Measurements from ENCODE around the gene DCST1.

The DCST1 gene

DNA sequence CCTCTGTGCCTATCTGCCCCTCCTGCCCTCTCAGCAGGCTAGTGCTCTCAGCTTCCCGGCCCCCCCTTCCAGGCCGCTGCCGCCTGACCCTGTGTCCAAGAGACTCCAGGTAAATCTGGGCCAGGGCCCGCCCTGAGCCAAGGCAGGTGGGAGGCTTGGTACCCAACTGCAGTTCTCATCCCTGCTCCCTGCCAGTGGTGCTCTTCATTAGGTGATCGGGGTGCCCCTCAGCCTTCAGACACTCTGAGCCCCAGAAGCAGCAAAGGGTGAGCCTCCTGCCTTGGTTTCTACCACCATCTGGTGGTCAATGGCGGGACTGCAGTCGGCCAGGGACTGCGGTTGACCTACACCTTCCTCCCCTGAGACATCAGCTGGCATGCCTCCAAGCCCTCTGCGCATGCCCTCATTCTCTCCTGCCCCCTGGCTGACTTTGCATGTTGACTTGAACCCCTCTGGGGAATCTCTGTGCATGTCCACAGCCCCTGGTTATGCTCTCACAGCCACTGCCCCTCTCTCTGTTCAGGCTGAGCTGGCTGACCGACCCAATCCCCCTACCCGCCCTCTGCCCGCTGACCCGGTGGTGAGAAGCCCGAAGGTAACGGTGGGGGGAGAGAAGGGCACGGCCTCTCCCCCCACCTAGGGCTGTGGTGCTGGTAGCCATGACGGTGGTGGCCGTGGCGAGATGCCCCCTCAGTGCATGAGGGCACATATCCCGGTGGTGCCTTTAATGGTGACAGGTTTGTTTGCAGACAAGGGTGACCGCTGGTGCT, 27.9 kb downstream of the DCST1 start:
- peaks cover 20% of the 10 kb centered on the region for H3K4me1 ChIP-seq (ENCODE audit: insufficient read depth, insufficient read length)
- DNase-seq (ENCODE audit: low read depth, low spot score): peak; percentile 90
- H3K4me3 ChIP-seq (ENCODE audit: insufficient read length, low read depth): no peak overlapping the region
- H3K9me3 ChIP-seq (ENCODE audit: insufficient read depth, low read length): peaks cover 8% of the 10 kb centered on the region; the same call in 1 of the 2 replicates
- H3K27me3 ChIP-seq (ENCODE audit: insufficient read depth, insufficient read length): peaks cover 6% of the 10 kb centered on the region
- peaks cover 52% of the 10 kb centered on the region for H3K36me3 ChIP-seq (ENCODE audit: insufficient read depth, insufficient read length, low read length)
- TF ChIP-seq YY1 (IDR thresholded peaks at IDR 0.05; ENCODE audit: insufficient read depth, insufficient read length) (no peak), SUZ12 (IDR thresholded peaks at IDR 0.05; ENCODE audit: extremely low read depth, insufficient read depth, insufficient read length) (no peak), ZNF274 (IDR thresholded peaks at IDR 0.05; ENCODE audit: low read depth, low read length) (no peak)
- peak overlapping the region; percentile 12 for H3K9ac ChIP-seq (ENCODE audit: insufficient read length, low read depth)

DNA sequence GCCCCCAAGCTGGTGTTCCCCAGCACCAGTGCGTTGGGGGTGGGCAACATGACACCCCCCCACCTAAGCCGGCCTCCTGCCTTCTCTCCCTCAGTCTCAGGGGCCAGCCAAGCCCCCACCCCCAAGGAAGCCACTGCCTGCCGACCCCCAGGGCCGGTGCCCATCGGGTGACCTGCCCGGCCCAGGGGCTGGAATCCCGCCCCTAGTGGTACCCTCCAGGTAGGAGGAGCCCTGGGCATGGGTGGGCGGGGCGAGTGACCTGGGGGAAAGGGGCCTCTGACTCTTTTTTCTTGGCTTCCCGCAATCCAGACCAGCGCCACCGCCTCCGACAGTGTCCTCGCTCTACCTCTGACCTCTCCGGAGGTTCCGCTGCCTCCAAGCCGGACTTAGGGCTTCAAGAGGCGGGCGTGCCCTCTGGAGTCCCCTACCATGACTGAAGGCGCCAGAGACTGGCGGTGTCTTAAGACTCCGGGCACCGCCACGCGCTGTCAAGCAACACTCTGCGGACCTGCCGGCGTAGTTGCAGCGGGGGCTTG, 28.6 kb downstream of the DCST1 start:
- peaks cover 52% of the 10 kb centered on the region for H3K36me3 ChIP-seq (ENCODE audit: insufficient read depth, insufficient read length, low read length)
- peak overlapping the region; percentile 59 for H3K9ac ChIP-seq (ENCODE audit: insufficient read length, low read depth)
- H3K4me3 ChIP-seq (ENCODE audit: insufficient read length, low read depth): peak overlapping the region; percentile 93
- H3K27me3 ChIP-seq (ENCODE audit: insufficient read depth, insufficient read length): peaks cover 6% of the 10 kb centered on the region
- TF ChIP-seq ZNF274 (IDR thresholded peaks at IDR 0.05; ENCODE audit: low read depth, low read length): no peak
- TF ChIP-seq YY1 (IDR thresholded peaks at IDR 0.05; ENCODE audit: insufficient read depth, insufficient read length): no peak
- no peak for TF ChIP-seq SUZ12 (IDR thresholded peaks at IDR 0.05; ENCODE audit: extremely low read depth, insufficient read depth, insufficient read length)
- H3K9me3 ChIP-seq (ENCODE audit: insufficient read depth, low read length): peaks cover 8% of the 10 kb centered on the region; the same call in 1 of the 2 replicates
- H3K4me1 ChIP-seq (ENCODE audit: insufficient read depth, insufficient read length): peaks cover 20% of the 10 kb centered on the region
- DNase-seq (ENCODE audit: low read depth, low spot score): no peak

DNA sequence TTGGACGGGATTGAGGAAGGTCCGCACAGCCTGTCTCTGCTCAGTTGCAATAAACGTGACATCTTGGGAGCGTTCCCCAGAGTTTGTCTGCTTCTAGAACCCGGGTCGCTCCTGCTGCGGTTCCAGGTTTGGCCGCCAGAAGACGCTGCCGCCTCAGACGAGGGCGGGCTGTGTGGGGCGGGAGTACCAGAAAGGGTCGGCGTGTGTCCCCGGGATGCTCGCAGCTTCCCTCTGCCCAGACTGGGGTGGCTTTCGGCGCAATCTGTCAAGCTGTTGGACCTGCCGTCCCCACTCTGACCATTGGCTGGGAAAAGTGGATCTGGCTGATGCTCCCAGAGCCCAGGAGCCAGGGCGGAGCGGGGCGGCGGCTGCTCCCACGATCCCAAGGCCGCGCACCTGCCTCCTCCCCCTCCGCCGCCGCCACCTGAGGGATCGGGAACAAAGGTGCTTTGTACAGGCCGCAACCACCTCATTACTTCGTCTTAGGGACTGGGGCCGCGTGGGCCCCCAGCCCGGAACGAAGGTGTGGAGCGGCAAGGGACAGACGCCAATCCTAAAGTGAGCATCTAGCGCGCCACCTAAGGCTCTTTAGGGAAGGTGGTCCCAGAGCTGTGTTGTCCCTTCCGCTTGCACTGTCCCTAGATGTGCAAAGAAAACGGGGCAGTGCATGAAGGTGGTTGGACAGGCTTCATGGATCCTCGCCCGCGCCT, 29.2 kb downstream of the DCST1 start:
- Histone ChIP-seq H3K4me1 (ENCODE audit: insufficient read depth, insufficient read length) (peaks cover 20% of the 10 kb centered on the region), H3K9me3 (ENCODE audit: insufficient read depth, low read length) (peaks cover 3% of the 10 kb centered on the region; the same call in 1 of the 2 replicates), H3K9ac (ENCODE audit: insufficient read length, low read depth) (peak overlapping the region; percentile 95), H3K36me3 (ENCODE audit: insufficient read depth, insufficient read length, low read length) (peaks cover 50% of the 10 kb centered on the region), H3K27me3 (ENCODE audit: insufficient read depth, insufficient read length) (peaks cover 6% of the 10 kb centered on the region), H3K4me3 (ENCODE audit: insufficient read length, low read depth) (peak overlapping the region; percentile 93)
- TF ChIP-seq YY1 (IDR thresholded peaks at IDR 0.05; ENCODE audit: insufficient read depth, insufficient read length): no peak
- TF ChIP-seq SUZ12 (IDR thresholded peaks at IDR 0.05; ENCODE audit: extremely low read depth, insufficient read depth, insufficient read length): no peak
- no peak for TF ChIP-seq ZNF274 (IDR thresholded peaks at IDR 0.05; ENCODE audit: low read depth, low read length)
- DNase-seq (ENCODE audit: low read depth, low spot score): peak; percentile 75

DNA sequence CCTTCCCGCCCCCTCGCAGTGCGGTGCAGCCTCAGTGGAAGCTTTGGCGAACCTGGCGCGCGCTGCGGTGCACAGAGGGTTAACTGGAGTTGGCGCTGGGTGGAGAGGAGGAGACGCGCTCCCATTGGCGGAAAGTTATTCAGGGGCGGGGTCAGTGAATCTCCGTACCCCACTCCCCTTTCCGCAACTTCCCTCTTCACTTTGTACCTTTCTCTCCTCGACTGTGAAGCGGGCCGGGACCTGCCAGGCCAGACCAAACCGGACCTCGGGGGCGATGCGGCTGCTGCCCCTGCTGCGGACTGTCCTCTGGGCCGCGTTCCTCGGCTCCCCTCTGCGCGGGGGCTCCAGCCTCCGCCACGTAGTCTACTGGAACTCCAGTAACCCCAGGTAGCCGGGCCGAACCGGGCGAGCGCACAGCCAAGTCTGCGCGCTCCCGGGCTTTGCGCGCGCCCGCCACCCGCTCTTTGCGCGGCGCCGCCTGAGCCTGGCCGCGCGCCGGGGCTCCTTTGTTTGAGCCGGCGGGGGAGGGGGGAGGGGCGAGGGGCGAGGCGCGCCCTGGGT, 30.0 kb downstream of the DCST1 start, which contains the start of gene EFNA4:
EFNA4 (plus strand) TSS at position 191 of the 561 bp plus-strand sequence; CDS start at position 275, 84 bp downstream.
- peaks cover 49% of the 10 kb centered on the region for H3K36me3 ChIP-seq (ENCODE audit: insufficient read depth, insufficient read length, low read length)
- DNase-seq (ENCODE audit: low read depth, low spot score): peak; percentile 93

DNA sequence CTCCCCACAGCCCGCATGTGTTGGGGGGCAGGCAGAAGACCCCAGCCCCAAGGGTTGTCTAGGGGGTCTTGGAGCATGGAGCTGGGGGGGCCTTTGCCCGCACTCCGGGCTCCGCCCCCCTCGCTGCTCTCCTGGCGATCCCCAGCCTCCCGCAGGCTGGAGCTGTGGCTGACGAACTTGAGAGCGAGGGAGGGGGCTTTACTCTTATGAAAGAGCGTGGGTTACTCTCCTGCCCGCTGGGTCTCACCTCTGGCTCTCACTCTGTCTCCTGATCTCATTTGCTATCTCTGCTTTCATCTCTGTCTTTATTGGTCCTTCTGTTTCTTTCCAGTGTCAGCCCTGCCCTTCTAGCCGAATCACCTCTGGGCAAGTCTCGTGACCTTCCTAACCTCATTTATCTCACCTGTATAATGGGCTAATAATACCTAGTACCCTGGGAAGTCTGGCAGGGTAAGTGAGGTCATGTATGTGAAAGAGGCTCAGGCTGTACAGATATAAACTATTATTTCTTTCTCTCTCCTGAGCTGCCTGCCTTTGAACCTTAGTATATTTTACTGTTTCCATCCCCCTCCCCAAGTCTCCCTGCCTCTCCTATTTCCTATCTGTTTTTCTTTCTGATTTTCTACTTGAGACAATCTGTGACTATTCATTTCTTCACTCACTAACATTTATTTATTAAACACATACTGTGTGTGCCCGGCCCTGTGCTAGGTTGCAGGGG, 30.6 kb downstream of the DCST1 start:
- TF ChIP-seq SUZ12 (IDR thresholded peaks at IDR 0.05; ENCODE audit: extremely low read depth, insufficient read depth, insufficient read length) (no peak), YY1 (IDR thresholded peaks at IDR 0.05; ENCODE audit: insufficient read depth, insufficient read length) (no peak), ZNF274 (IDR thresholded peaks at IDR 0.05; ENCODE audit: low read depth, low read length) (no peak)
- Histone ChIP-seq H3K27me3 (ENCODE audit: insufficient read depth, insufficient read length) (peaks cover 6% of the 10 kb centered on the region), H3K4me3 (ENCODE audit: insufficient read length, low read depth) (peak overlapping the region; percentile 93), H3K9me3 (ENCODE audit: insufficient read depth, low read length) (no peaks in the 10 kb centered on the region), H3K9ac (ENCODE audit: insufficient read length, low read depth) (peak overlapping the region; percentile 95), H3K4me1 (ENCODE audit: insufficient read depth, insufficient read length) (peaks cover 28% of the 10 kb centered on the region), H3K36me3 (ENCODE audit: insufficient read depth, insufficient read length, low read length) (peaks cover 52% of the 10 kb centered on the region)
- no peak for DNase-seq (ENCODE audit: low read depth, low spot score)

More for the DNA sequence above, 30.0 kb downstream of the DCST1 start, which contains the start of gene EFNA4:
- Histone ChIP-seq H3K4me3 (ENCODE audit: insufficient read length, low read depth) (peak within 1 kb of the TSS; percentile 93), H3K27me3 (ENCODE audit: insufficient read depth, insufficient read length) (peaks cover 6% of the 10 kb centered on the region), H3K9ac (ENCODE audit: insufficient read length, low read depth) (peak within 1 kb of the TSS; percentile 95), H3K9me3 (ENCODE audit: insufficient read depth, low read length) (no peaks in the 10 kb centered on the region), H3K4me1 (ENCODE audit: insufficient read depth, insufficient read length) (peaks cover 22% of the 10 kb centered on the region)
- no peak for TF ChIP-seq YY1 (IDR thresholded peaks at IDR 0.05; ENCODE audit: insufficient read depth, insufficient read length)
- no peak for TF ChIP-seq ZNF274 (IDR thresholded peaks at IDR 0.05; ENCODE audit: low read depth, low read length)
- TF ChIP-seq SUZ12 (IDR thresholded peaks at IDR 0.05; ENCODE audit: extremely low read depth, insufficient read depth, insufficient read length): no peak

DNA sequence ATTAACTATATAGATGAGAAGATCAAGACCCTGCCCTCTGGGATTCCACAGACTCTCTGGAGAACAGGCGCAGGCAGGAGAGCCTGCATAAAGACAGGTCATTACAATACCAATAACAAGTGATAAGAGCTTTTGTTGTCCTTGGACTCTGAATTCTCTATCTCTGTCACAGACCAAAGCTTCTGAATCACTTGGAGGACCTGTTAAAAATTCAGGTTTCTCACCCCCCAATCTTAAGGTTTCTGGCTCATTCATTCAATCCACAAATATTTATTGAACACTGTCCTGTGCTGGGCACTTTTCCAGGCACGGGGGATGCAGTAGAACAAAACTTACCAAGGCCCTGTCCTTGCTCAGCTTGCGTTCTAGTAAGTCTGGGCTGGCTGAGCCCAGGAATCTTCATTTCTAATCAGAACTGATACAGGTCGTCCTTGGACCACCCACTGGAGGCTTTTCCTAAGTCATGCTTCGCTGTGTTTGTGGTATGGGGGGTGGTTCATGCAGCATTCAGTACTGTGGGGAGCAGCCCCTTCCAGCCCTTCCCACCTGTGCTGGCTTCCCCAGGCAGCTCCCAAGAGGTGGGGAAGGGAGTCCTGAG, 31.3 kb downstream of the DCST1 start:
- TF ChIP-seq YY1 (IDR thresholded peaks at IDR 0.05; ENCODE audit: insufficient read depth, insufficient read length): no peak
- no peak for TF ChIP-seq ZNF274 (IDR thresholded peaks at IDR 0.05; ENCODE audit: low read depth, low read length)
- TF ChIP-seq SUZ12 (IDR thresholded peaks at IDR 0.05; ENCODE audit: extremely low read depth, insufficient read depth, insufficient read length): no peak
- H3K36me3 ChIP-seq (ENCODE audit: insufficient read depth, insufficient read length, low read length): peaks cover 52% of the 10 kb centered on the region
- H3K4me1 ChIP-seq (ENCODE audit: insufficient read depth, insufficient read length): peaks cover 34% of the 10 kb centered on the region
- peak overlapping the region; percentile 95 for H3K9ac ChIP-seq (ENCODE audit: insufficient read length, low read depth)
- no peaks in the 10 kb centered on the region for H3K9me3 ChIP-seq (ENCODE audit: insufficient read depth, low read length)
- peaks cover 6% of the 10 kb centered on the region for H3K27me3 ChIP-seq (ENCODE audit: insufficient read depth, insufficient read length)
- H3K4me3 ChIP-seq (ENCODE audit: insufficient read length, low read depth): peak overlapping the region; percentile 93
- DNase-seq (ENCODE audit: low read depth, low spot score): no peak
